ENCODE data around the gene OVOL2. TPM values are rescaled to one million over a fixed set of nuclear protein-coding genes. Genes with fewer than 3 reads are reported as not detected.

The OVOL2 gene
- total RNA-seq, 2 experiments from 2014 or later: not detected

GRCh38 chr20:17990278-17990972 lies 67.3 kb downstream of the OVOL2 start:
- no peaks in the 10 kb centered on the region for H3K9me3 ChIP-seq (ENCODE audit: low read length)
- no peaks in the 10 kb centered on the region for H3K9me2 ChIP-seq (ENCODE audit: insufficient read depth, low read length)
- H3K27ac ChIP-seq (ENCODE audit: low read depth, low read length, poor library complexity, severe bottlenecking): no peak overlapping the region
- TSS peak; percentile 74 for BruUV-seq (replicated peaks)
- intact Hi-C loops (cut with micrococcal nuclease; ENCODE audit: unreplicated experiment): no loop called here
- TF ChIP-seq CTCF (conservative IDR thresholded peaks at IDR 0.05; ENCODE audit: low read length): no peak
- TF ChIP-seq EZH2phosphoT487 (IDR thresholded peaks at IDR 0.05; ENCODE audit: borderline replicate concordance, low read depth, low read length): no peak
- peaks cover 9% of the 10 kb centered on the region for H3K4me1 ChIP-seq (ENCODE audit: insufficient read depth, low read length, poor library complexity, severe bottlenecking)
- peaks cover 26% of the 10 kb centered on the region; the same call in 1 of the 2 replicates for H3K79me2 ChIP-seq (ENCODE audit: insufficient read depth, low read depth, low read length)
- ChIA-PET POLR2A (interaction anchor here (1.0 to 1.8 kb wide), 4 partner anchors 11 to 30 kb away, joined by 3 to 6 read pairs (median 4); no protein-coding TSS in a partner anchor), CTCF (ENCODE audit: unreplicated experiment) (interaction anchor here (0.8 kb wide), 1 partner anchor 25 kb away, joined by 6 read pairs; no protein-coding TSS in a partner anchor)
- no peaks in the 10 kb centered on the region for H4K20me1 ChIP-seq (ENCODE audit: insufficient read depth, low read length)
- H3K4me2 ChIP-seq (ENCODE audit: low read length): no peak overlapping the region
- H2AFZ ChIP-seq (ENCODE audit: low read length): no peak overlapping the region
- no peak overlapping the region for H3K4me3 ChIP-seq (ENCODE audit: low read depth, low read length, poor library complexity, severe bottlenecking)
- DNase-seq (ENCODE audit: low spot score): no peak
- H3K36me3 ChIP-seq (ENCODE audit: insufficient read depth, low read length): peaks cover 68% of the 10 kb centered on the region

- no peaks in the 10 kb centered on the region for H3K9me3 ChIP-seq (ENCODE audit: low read length)
- 0 out of 2 replicates have a peak, but pooled peaks cover 13% of the 10 kb centered on the region for H4K20me1 ChIP-seq (ENCODE audit: insufficient read depth, low read length)
- H3K4me3 ChIP-seq (ENCODE audit: low read depth, low read length, poor library complexity, severe bottlenecking): no peak overlapping the region
- ChIA-PET CTCF (ENCODE audit: unreplicated experiment) (no interaction called here), POLR2A (no interaction called here)
- H3K4me2 ChIP-seq (ENCODE audit: low read length): no peak overlapping the region
- H3K9me2 ChIP-seq (ENCODE audit: insufficient read depth, low read length): no peaks in the 10 kb centered on the region
- peaks cover 9% of the 10 kb centered on the region for H3K4me1 ChIP-seq (ENCODE audit: insufficient read depth, low read length, poor library complexity, severe bottlenecking)
- DNase-seq (ENCODE audit: low spot score): no peak
- TF ChIP-seq EZH2phosphoT487 (IDR thresholded peaks at IDR 0.05; ENCODE audit: borderline replicate concordance, low read depth, low read length) (no peak), CTCF (conservative IDR thresholded peaks at IDR 0.05; ENCODE audit: low read length) (no peak)
- peaks cover 91% of the 10 kb centered on the region for H3K36me3 ChIP-seq (ENCODE audit: insufficient read depth, low read length)
- peaks cover 50% of the 10 kb centered on the region for H3K79me2 ChIP-seq (ENCODE audit: insufficient read depth, low read depth, low read length)
- no peak overlapping the region for H3K27ac ChIP-seq (ENCODE audit: low read depth, low read length, poor library complexity, severe bottlenecking)
- no peak overlapping the region for H2AFZ ChIP-seq (ENCODE audit: low read length)
- no TSS peak for BruUV-seq (replicated peaks)
- intact Hi-C loops (cut with micrococcal nuclease; ENCODE audit: unreplicated experiment): no loop called here
Observed at GRCh38 chr20:17987988-17988387, 69.7 kb downstream of the OVOL2 start.

DNA sequence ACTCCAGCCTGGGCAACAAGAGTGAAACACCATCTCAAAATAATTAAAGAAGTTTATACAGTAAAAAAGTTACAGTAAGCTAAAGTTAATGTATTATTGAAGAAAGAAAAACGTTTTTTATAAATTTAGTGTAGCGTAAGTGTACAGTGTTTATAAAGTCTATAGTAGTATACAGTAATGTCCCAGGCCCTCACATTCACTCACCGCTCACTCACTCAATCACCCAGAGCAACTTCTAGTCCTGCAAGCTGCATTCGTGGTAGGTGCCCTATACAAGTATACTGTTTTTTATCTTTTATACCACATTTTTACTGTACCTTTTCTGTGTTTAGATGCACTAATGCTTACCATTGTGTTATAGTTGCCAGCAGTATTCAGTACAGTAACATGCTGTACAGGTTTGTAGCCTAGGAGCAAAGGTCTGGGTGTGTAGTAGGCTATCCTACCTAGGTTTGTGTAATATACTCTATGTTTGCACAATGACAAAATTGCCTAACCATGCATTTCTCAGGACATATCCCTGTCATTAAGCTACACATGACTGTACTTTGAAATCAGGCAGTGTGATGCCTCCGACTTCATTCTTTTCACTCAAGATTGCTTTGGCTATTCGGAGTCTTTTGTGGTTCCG lies 72.2 kb downstream of the OVOL2 start:
- intact Hi-C loops (cut with micrococcal nuclease; ENCODE audit: unreplicated experiment): no loop called here
- Histone ChIP-seq H3K4me2 (ENCODE audit: low read length) (no peak overlapping the region), H3K27ac (ENCODE audit: low read depth, low read length, poor library complexity, severe bottlenecking) (no peak overlapping the region), H3K79me2 (ENCODE audit: insufficient read depth, low read depth, low read length) (peaks cover 72% of the 10 kb centered on the region), H3K4me1 (ENCODE audit: insufficient read depth, low read length, poor library complexity, severe bottlenecking) (no peaks in the 10 kb centered on the region), H3K36me3 (ENCODE audit: insufficient read depth, low read length) (peaks cover 96% of the 10 kb centered on the region), H3K4me3 (ENCODE audit: low read depth, low read length, poor library complexity, severe bottlenecking) (no peak overlapping the region), H3K9me2 (ENCODE audit: insufficient read depth, low read length) (no peaks in the 10 kb centered on the region), H4K20me1 (ENCODE audit: insufficient read depth, low read length) (0 out of 2 replicates have a peak, but pooled peaks cover 15% of the 10 kb centered on the region), H3K9me3 (ENCODE audit: low read length) (no peaks in the 10 kb centered on the region), H2AFZ (ENCODE audit: low read length) (no peak overlapping the region)
- POLR2A ChIA-PET: interaction anchor here (0.6 kb wide), 1 partner anchor 10 kb away, joined by 4 read pairs; no protein-coding TSS in a partner anchor
- TF ChIP-seq EZH2phosphoT487 (IDR thresholded peaks at IDR 0.05; ENCODE audit: borderline replicate concordance, low read depth, low read length) (no peak), CTCF (conservative IDR thresholded peaks at IDR 0.05; ENCODE audit: low read length) (no peak)
- DNase-seq (ENCODE audit: low spot score): no peak
- no TSS peak for BruUV-seq (replicated peaks)
- CTCF ChIA-PET (ENCODE audit: unreplicated experiment): no interaction called here
